ENCODE measurements around the gene UNK. TPM values are rescaled to one million over a fixed set of nuclear protein-coding genes. Genes with fewer than 3 reads are reported as not detected.

Gene UNK
- total and polyA plus RNA-seq, 2 donors (not counting 1 experiment from before 2014, with no cell fraction given) = 35.5 to 70.3 TPM

DNA sequence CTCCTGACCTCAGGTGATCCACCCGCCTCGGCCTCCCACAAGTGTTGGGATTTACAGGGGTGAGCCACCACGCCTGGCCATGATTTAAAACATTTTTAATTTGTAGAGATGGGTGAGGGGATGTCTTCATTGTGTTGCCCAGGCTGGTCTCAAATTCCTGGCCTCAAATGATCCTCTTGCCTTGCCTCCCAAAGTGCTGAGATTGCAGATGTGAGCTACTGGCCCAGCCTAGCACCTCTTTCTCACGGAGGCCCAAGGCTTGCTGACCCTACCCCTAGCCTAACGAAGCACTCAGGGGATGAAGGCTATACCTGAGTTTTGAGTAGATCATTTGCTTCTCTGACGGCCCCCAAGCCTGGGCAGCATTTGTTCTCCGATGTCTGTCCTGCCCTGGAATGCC is 26.6 kb downstream of the UNK start:
- peaks cover 0 to 55% of the 10 kb centered on the region in 2 experiments for H3K36me3 ChIP-seq (replicated peaks in 1 of 2; ENCODE audit: control extremely low read depth in 1 of 2, control insufficient read depth in 1 of 2, extremely low read depth in 1 of 2, insufficient read depth in 2 of 2, low read length in 1 of 2)
- POLR2A ChIA-PET = no interaction called here

More for the DNA sequence above, 26.6 kb downstream of the UNK start:
- WGBS (ENCODE audit: insufficient coverage) = 96% methylated on average over 6 of the region's 7 CpGs
- Mint-ChIP-seq H3K9me3 (ENCODE audit: insufficient read depth) (no peaks in the 10 kb centered on the region), H3K27ac (no peak overlapping the region), H3K27me3 (no peaks in the 10 kb centered on the region), H3K4me1 (peaks cover 11% of the 10 kb centered on the region), H3K4me3 (no peak overlapping the region)
- intact Hi-C loops (cut with micrococcal nuclease) = no loop called here
- H3K9ac ChIP-seq (ENCODE audit: low read length) = no peak overlapping the region
- peaks cover 0 to 12% of the 10 kb centered on the region in 2 donors for H3K4me1 ChIP-seq (ENCODE audit: control insufficient read depth in 2 of 2, insufficient read depth in 2 of 2, low read length in 2 of 2)
- no peak overlapping the region for H3K4me3 ChIP-seq (ENCODE audit: control extremely low read depth in 1 of 5, extremely low read depth in 1 of 5, insufficient read depth in 1 of 5, low read depth in 2 of 5, low read length in 4 of 5)
- no peak for DNase-seq
- CTCF ChIA-PET = interaction anchor here (1.2 kb wide), 1 partner anchor 44 kb away, joined by 3 read pairs; the partner anchor contains the start of gene WBP2
- H4K20me1 ChIP-seq (ENCODE audit: control insufficient read depth, insufficient read depth, low read length, poor library complexity, severe bottlenecking) = peaks cover 19% of the 10 kb centered on the region
- H2AFZ ChIP-seq (ENCODE audit: insufficient read depth, low read depth, low read length, poor library complexity, severe bottlenecking) = no peak overlapping the region
- peaks cover 19% of the 10 kb centered on the region for H3K79me2 ChIP-seq (ENCODE audit: control insufficient read depth, insufficient read depth, low read length)
- H3K27me3 ChIP-seq (replicated peaks in 1 of 4; ENCODE audit: control extremely low read depth in 1 of 4, control insufficient read depth in 3 of 4, insufficient read depth in 4 of 4, low read length in 3 of 4) = no peaks in the 10 kb centered on the region
- ATAC-seq (ENCODE audit: low read depth) = no peak
- no peaks in the 10 kb centered on the region for H3K9me3 ChIP-seq (ENCODE audit: control extremely low read depth in 1 of 3, control insufficient read depth in 2 of 3, insufficient read depth in 1 of 3, low read length in 2 of 3)
- no peak overlapping the region for H3K27ac ChIP-seq (ENCODE audit: low read length in 2 of 2)
- TF ChIP-seq, protein P1, sequence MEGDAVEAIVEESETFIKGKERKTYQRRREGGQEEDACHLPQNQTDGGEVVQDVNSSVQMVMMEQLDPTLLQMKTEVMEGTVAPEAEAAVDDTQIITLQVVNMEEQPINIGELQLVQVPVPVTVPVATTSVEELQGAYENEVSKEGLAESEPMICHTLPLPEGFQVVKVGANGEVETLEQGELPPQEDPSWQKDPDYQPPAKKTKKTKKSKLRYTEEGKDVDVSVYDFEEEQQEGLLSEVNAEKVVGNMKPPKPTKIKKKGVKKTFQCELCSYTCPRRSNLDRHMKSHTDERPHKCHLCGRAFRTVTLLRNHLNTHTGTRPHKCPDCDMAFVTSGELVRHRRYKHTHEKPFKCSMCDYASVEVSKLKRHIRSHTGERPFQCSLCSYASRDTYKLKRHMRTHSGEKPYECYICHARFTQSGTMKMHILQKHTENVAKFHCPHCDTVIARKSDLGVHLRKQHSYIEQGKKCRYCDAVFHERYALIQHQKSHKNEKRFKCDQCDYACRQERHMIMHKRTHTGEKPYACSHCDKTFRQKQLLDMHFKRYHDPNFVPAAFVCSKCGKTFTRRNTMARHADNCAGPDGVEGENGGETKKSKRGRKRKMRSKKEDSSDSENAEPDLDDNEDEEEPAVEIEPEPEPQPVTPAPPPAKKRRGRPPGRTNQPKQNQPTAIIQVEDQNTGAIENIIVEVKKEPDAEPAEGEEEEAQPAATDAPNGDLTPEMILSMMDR (IDR thresholded peaks at IDR 0.05) = no peak
- TF ChIP-seq EZH2 (IDR thresholded peaks at IDR 0.05; ENCODE audit: borderline replicate concordance, insufficient read depth, low read depth, low read length, poor library complexity, severe bottlenecking) = no peak
- H3K4me2 ChIP-seq (replicated peaks; ENCODE audit: low read depth, low read length, poor library complexity, severe bottlenecking) = no peak overlapping the region

Measured in B cell (primary cell).